HepG2 (cell line): ENCODE results near the gene TOR1B. TPM values are rescaled to one million over a fixed set of nuclear protein-coding genes. Genes with fewer than 3 reads are reported as not detected.

Source experiments
- ATAC-seq: fragments of 200-7000 bp; cut with Tn5 transposase; 3 replicates; pipeline ENCODE4 v1.9.1; 2020; ENCODE audit warnings: mild to moderate bottlenecking, moderate library complexity
- BruUV-seq: library from RNA; stranded (reverse); fragments of 400-500 nt; replicated peaks from 2 replicates; lab custom pipeline; 2021; lab: Mats Ljungman, UMichigan
- CTCF ChIA-PET: fragments of 300-600 bp; formaldehyde crosslinking; extraction: SDS; loops from one replicate; lab custom pipeline; 2021; ENCODE audit warnings: low total read pairs, inconsistent platforms, low intra/inter-chr PET ratio; lab: Yijun Ruan, JAX
- POLR2A ChIA-PET: fragments of 350-600 bp; sonication (Branson Sonifier 250); formaldehyde crosslinking; loops from one replicate; lab custom pipeline; 2020; ENCODE audit warnings: antibody characterized with exemption, inconsistent platforms; lab: Yijun Ruan, JAX
- DNase-seq: peaks from one replicate; pipeline ENCODE4 v3.0.0-alpha.2; 2015; ENCODE audit warnings: low spot score
- FAIRE-seq: peaks from 3 replicates; lab custom pipeline; 2011; peaks lifted over from hg19 to GRCh38; lab: Jason Lieb, UNC
- H2AFZ ChIP-seq: one replicate; pipeline ENCODE4 v1.6.1; 2011; ENCODE audit warnings: low read length, inconsistent platforms
- H3K27ac ChIP-seq: fragments of 300-600 bp; 3 replicates; pipeline ENCODE4 v1.8.0; 2011; ENCODE audit warnings: mixed run types, mild to moderate bottlenecking, mixed read lengths, low read length, inconsistent platforms; ENCODE audit not compliant: insufficient read depth; ENCODE audit errors: extremely low read length
- H3K27me3 ChIP-seq, 2 experiments: fragments of 200-600 bp in 1 of 2; 2 replicates in 1 of 2; 3 replicates in 1 of 2; pipeline versions ENCODE4 v1.6.0 to v1.8.0; 2011; ENCODE audit warnings: low read length in 2 of 2, mild to moderate bottlenecking in 2 of 2, moderate library complexity in 2 of 2, inconsistent platforms in 1 of 2; ENCODE audit not compliant: insufficient read depth in 2 of 2, control insufficient read depth in 1 of 2
- H3K36me3 ChIP-seq, 2 experiments: fragments of 200-600 bp in 1 of 2; replicated peaks in 1 of 2; 2 replicates in 1 of 2; 3 replicates in 1 of 2; pipeline versions ENCODE4 v1.5.1 to v1.8.0; 2011; ENCODE audit warnings: low read length in 2 of 2, inconsistent platforms in 1 of 2; ENCODE audit not compliant: insufficient read depth in 2 of 2, control insufficient read depth in 1 of 2
- H3K4me1 ChIP-seq: 2 replicates; pipeline ENCODE4 v1.5.1; 2012; ENCODE audit warnings: low read length, inconsistent platforms; ENCODE audit not compliant: insufficient read depth
- H3K4me2 ChIP-seq: 2 replicates; pipeline ENCODE4 v1.6.0; 2011; ENCODE audit warnings: low read depth, low read length, inconsistent platforms
- H3K4me3 ChIP-seq, 3 experiments: fragments of 200-600 bp in 1 of 3; sonication (generic), shearing (Covaris generic) in 1 of 3; replicated peaks in 1 of 3; 2 replicates each; pipeline ENCODE4 v1.5.1; 2011 to 2016; ENCODE audit warnings: low read length in 3 of 3, inconsistent platforms in 2 of 3, low read depth in 2 of 3, mild to moderate bottlenecking in 2 of 3, control low read depth in 1 of 3, mixed read lengths in 1 of 3; ENCODE audit not compliant: insufficient read depth in 1 of 3
- H3K79me2 ChIP-seq: one replicate; pipeline ENCODE4 v1.6.1; 2011; ENCODE audit warnings: low read length, inconsistent platforms; ENCODE audit not compliant: insufficient read depth
- H3K9ac ChIP-seq: 2 replicates; pipeline ENCODE4 v1.6.0; 2011; ENCODE audit warnings: mild to moderate bottlenecking, low read depth, low read length, inconsistent platforms; ENCODE audit not compliant: insufficient read depth
- H3K9me3 ChIP-seq: 2 replicates; pipeline ENCODE4 v1.5.1; 2012; ENCODE audit warnings: mild to moderate bottlenecking, low read length
- H4K20me1 ChIP-seq: 2 replicates; pipeline ENCODE4 v1.6.0; 2011; ENCODE audit warnings: inconsistent platforms, mild to moderate bottlenecking, low read length, moderate library complexity; ENCODE audit not compliant: insufficient read depth
- CSRNP2 ChIP-seq: sonication (generic); formaldehyde crosslinking; conservative IDR thresholded peaks from 2 replicates; pipeline ENCODE4 v1.8.0; 2022; ENCODE audit warnings: low read depth, missing genetic modification reagents
- FOXA3 ChIP-seq: IDR thresholded peaks from 2 replicates; pipeline ENCODE4 v1.6.1; 2016; ENCODE audit warnings: missing genetic modification reagents, missing compliant biosample characterization
- HMGA1 ChIP-seq: sonication (generic); formaldehyde crosslinking; conservative IDR thresholded peaks from 2 replicates; pipeline ENCODE4 v1.4.0; 2020; ENCODE audit warnings: missing genetic modification reagents
- HMGXB3 ChIP-seq: sonication (generic); formaldehyde crosslinking; IDR thresholded peaks from 2 replicates; pipeline ENCODE4 v1.4.0; 2020; ENCODE audit warnings: missing genetic modification reagents, borderline replicate concordance
- KAT7 ChIP-seq: IDR thresholded peaks from 2 replicates; pipeline ENCODE4 v1.6.1; 2018; ENCODE audit warnings: borderline replicate concordance, missing compliant biosample characterization
- MED13 ChIP-seq: sonication (generic); formaldehyde crosslinking; IDR thresholded peaks from 2 replicates; pipeline ENCODE4 v1.5.0; 2020; ENCODE audit warnings: missing genetic modification reagents
- NFATC3 ChIP-seq: sonication (generic); formaldehyde crosslinking; IDR thresholded peaks from 2 replicates; pipeline ENCODE4 v1.5.1; 2020; ENCODE audit warnings: mild to moderate bottlenecking, missing genetic modification reagents
- NKX3-1 ChIP-seq: sonication (generic); formaldehyde crosslinking; IDR thresholded peaks from 2 replicates; pipeline ENCODE4 v1.5.0; 2020; ENCODE audit warnings: missing genetic modification reagents
- SP5 ChIP-seq: IDR thresholded peaks from 2 replicates; pipeline ENCODE4 v1.6.1; 2016; ENCODE audit warnings: low read depth, borderline replicate concordance
- ZMYM3 ChIP-seq: sonication (generic); formaldehyde crosslinking; IDR thresholded peaks from 2 replicates; pipeline ENCODE4 v1.5.1; 2020; ENCODE audit warnings: mild to moderate bottlenecking, missing genetic modification reagents
- ZNF235 ChIP-seq: sonication (generic); formaldehyde crosslinking; IDR thresholded peaks from 2 replicates; pipeline ENCODE4 v1.8.1; 2023; ENCODE audit warnings: mild to moderate bottlenecking, missing genetic modification reagents, borderline replicate concordance
- ZNF34 ChIP-seq: sonication (generic); formaldehyde crosslinking; IDR thresholded peaks from 2 replicates; pipeline ENCODE4 v1.4.0; 2020; ENCODE audit warnings: mild to moderate bottlenecking, missing genetic modification reagents, borderline replicate concordance
- ZNF567 ChIP-seq: sonication (generic); formaldehyde crosslinking; IDR thresholded peaks from 2 replicates; pipeline ENCODE4 v1.8.1; 2023; ENCODE audit warnings: mild to moderate bottlenecking, missing genetic modification reagents, borderline replicate concordance
- ZNF597 ChIP-seq: sonication (generic); formaldehyde crosslinking; IDR thresholded peaks from 2 replicates; pipeline ENCODE4 v1.5.0; 2020; ENCODE audit warnings: missing genetic modification reagents
- ZNF83 ChIP-seq: sonication (generic); formaldehyde crosslinking; IDR thresholded peaks from 2 replicates; pipeline ENCODE4 v1.4.0; 2020; ENCODE audit warnings: missing genetic modification reagents, mild to moderate bottlenecking, borderline replicate concordance
- WGBS: methylation state at CpG from one replicate; pipeline ENCODE4 v1.1.6; 2017; ENCODE audit warnings: low lambda C conversion rate; 5-methylcytosine and 5-hydroxymethylcytosine counted together
- in situ Hi-C: cut with HindIII; loops from 2 replicates; pipeline ENCODE4 v1.10.0; 2017; ENCODE audit warnings: low pct_unique_long_range_greater_than_20kb; ENCODE audit not compliant: extremely low pct_ligation_motif_present
- intact Hi-C: fragments of 100-400 bp; cut with micrococcal nuclease; formaldehyde crosslinking; loops from one replicate; pipeline ENCODE4 v1.10.0; 2022; ENCODE audit not compliant: unreplicated experiment
- polyA plus RNA-seq, 8 experiments: library from polyadenylated mRNA; depleted of rRNA in 3 of 8; stranded (reverse) in 7 of 8; unstranded in 1 of 8; fragments of >200 nt; fragmentation: Illumina TruSeq in 4 of 8; extraction: Trizol in 4 of 8; gene quantifications; 2 replicates each; pipeline versions ENCODE4 v1.2.1 to v1.2.3, GENCODE V29; 2011 to 2016; ENCODE audit warnings: low read depth in 4 of 8, missing spikeins in 1 of 8, mixed read lengths in 1 of 8; ENCODE audit not compliant: insufficient read depth in 1 of 8
- total RNA-seq, 5 experiments: library from RNA; depleted of rRNA; stranded (reverse); fragments of >200 nt; fragmentation: Illumina TruSeq; extraction: Trizol; gene quantifications; 2 replicates each; pipeline ENCODE4 v1.2.3, GENCODE V29; 2016; ENCODE audit warnings: low read depth in 1 of 5

Gene TOR1B
- total and polyA plus RNA-seq, 2 of the 13 experiments (the other 11 are each of a cell fraction or from before 2014, with no cell fraction given), result 18.1 to 21.3 TPM

- Histone ChIP-seq H3K4me2 (peak within 1 kb of the TSS; percentile 94), H2AFZ (no peak within 1 kb of the TSS), H3K27ac (peak within 1 kb of the TSS; percentile 72), H3K27me3 (no peaks in the 10 kb centered on the region), H3K79me2 (peaks cover 9% of the 10 kb centered on the region), H3K9ac (peak within 1 kb of the TSS; percentile 87), H4K20me1 (no peaks in the 10 kb centered on the region), H3K9me3 (no peaks in the 10 kb centered on the region), H3K36me3 (peaks cover 6 to 23% of the 10 kb centered on the region in 2 experiments; a peak in 4 of 5 replicates), H3K4me1 (peaks cover 7% of the 10 kb centered on the region), H3K4me3 (peak within 1 kb of the TSS; percentile 78 to 90 (median 83))
- in situ Hi-C loops (no loop called here), intact Hi-C loops (no loop called here)
- FAIRE-seq, result peak; percentile 77
- ChIA-PET CTCF (no interaction called here), POLR2A (interaction anchor here (1.0 to 2.0 kb wide), 3 partner anchors 10 to 13 kb away, joined by 5 to 11 read pairs (median 6); no protein-coding TSS in a partner anchor)
- no TSS peak for BruUV-seq
- DNase-seq, result peak; percentile 92
- 6% methylated on average over 26 of the region's 47 CpGs for WGBS
- peak; percentile 95 for ATAC-seq
- TF ChIP-seq HMGA1 (CRISPR knock-in tag), result no peak
- no peak for TF ChIP-seq ZNF567 (CRISPR knock-in tag)
- peak; percentile 93 for TF ChIP-seq ZMYM3 (CRISPR knock-in tag)
- TF ChIP-seq NFATC3 (CRISPR knock-in tag), result 0 out of 2 replicates have a peak, but pooled peaks have one; percentile 25
- 0 out of 2 replicates have a peak, but pooled peaks have one; percentile 48 for TF ChIP-seq ZNF34 (CRISPR knock-in tag)
- peak; percentile 68 for TF ChIP-seq FOXA3 (CRISPR knock-in tag)
- TF ChIP-seq HMGXB3 (CRISPR knock-in tag), result peak; percentile 86
- no peak for TF ChIP-seq NKX3-1 (CRISPR knock-in tag)
- TF ChIP-seq ZNF83 (CRISPR knock-in tag), result peak; percentile 84; the same call in 1 of the 2 replicates
- TF ChIP-seq ZNF235 (CRISPR knock-in tag), result peak; percentile 70; the same call in 1 of the 2 replicates
- TF ChIP-seq SP5 (CRISPR knock-in tag), result peak; percentile 97
- TF ChIP-seq KAT7, result peak; percentile 64; the same call in 1 of the 2 replicates
- no peak for TF ChIP-seq CSRNP2
- TF ChIP-seq ZNF597, result no peak
- peak; percentile 29; the same call in 1 of the 2 replicates for TF ChIP-seq MED13
Measured at GRCh38 chr9:129823935-129824601, 21.1 kb downstream of the TOR1B start, which contains the start of gene TOR1A. Gene TOR1A (minus strand): TSS chr9:129824136. CDS start chr9:129824085, 51 bp downstream.
